ENCODE measurements around the gene ABHD15.

ABHD15 gene, protein sequence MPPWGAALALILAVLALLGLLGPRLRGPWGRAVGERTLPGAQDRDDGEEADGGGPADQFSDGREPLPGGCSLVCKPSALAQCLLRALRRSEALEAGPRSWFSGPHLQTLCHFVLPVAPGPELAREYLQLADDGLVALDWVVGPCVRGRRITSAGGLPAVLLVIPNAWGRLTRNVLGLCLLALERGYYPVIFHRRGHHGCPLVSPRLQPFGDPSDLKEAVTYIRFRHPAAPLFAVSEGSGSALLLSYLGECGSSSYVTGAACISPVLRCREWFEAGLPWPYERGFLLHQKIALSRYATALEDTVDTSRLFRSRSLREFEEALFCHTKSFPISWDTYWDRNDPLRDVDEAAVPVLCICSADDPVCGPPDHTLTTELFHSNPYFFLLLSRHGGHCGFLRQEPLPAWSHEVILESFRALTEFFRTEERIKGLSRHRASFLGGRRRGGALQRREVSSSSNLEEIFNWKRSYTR

GRCh38 chr17:29566473-29567303 lies at the start of gene ABHD15:
TSS of gene ABHD15 (minus strand) at chr17:29567037. CDS start at chr17:29566966, 71 bp downstream.
- DNase-seq = peak; percentile 61

- peak; percentile 89 for DNase-seq
Observed at GRCh38 chr17:29615492-29616299, 48.9 kb upstream of the ABHD15 start.

DNA sequence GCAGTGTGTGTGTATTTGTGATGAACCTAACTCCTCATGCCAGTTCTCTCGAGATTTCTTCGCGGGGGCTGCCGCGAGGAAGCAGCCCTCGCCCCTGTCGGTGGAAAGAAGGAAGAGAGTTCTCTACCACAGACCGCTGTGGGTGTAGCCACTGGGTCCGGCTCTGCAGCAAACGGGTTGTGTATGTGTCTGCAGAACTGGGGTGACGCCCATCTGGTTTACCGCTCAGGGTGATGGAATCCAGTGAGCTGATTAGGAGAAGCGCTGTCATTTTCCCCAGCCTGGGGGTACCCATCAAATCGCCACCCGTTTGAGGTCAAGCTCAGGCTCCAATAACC lies 48.2 kb upstream of the ABHD15 start:
- DNase-seq = peak; percentile 81

DNA sequence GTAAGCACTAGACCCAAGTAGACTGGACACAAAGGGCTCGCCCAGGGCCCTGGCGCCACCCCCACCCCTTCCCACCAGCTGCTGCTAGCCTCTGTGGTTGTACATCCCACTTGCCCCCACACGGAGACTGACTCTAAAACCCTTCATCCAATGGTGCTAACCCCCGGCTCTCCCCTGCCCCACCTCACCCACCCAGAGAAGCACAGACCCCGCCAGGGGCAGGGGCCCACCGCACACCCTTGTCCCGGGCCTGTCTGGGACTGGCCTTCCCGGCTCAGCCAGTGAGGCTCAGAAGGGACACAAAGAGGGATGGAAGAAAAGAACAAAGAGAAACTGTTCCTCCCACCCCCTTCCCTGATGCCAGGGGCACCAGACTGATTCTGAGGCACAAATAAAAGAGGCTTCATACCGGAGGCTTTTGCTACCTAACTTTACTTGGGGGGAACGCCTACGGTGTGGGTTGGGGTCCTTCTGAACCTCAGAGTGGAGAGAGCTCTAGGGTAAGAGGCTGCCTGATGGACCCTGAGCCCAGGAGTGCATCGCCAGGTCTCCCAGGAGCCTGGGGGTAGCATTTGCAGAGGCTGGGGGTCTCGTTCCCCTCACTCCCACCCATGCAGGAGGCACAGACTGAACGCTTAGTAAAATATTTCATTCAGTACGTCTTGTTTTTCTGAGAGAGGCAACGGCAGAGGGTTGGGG lies 47.7 kb upstream of the ABHD15 start:
- no peak for DNase-seq

GRCh38 chr17:29613856-29614255 lies 47.0 kb upstream of the ABHD15 start:
- no peak for DNase-seq

DNA sequence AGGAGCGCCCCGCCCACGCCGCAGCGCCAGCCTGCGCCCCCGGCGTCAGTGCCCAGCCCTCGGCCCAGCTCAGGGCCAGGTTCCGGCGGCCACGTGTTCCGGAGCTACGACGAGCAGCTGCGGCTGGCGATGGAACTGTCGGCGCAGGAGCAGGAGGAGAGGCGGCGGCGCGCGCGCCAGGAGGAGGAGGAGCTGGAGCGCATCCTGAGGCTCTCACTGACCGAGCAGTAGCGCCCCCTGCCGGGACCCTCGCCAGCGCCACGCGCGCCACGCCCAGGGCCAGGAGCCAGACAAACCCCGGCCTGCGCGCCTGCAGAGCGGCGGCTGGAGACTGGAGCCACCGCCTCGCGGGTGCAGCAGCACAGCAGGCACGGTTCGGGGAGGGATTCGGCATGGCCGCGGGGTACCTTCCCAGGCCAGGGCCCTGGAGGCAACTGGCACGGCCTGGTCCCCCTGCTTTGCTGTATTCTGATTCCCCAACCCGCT lies 46.6 kb upstream of the ABHD15 start:
- DNase-seq = peak; percentile 94

GRCh38 chr17:29612404-29613280 lies 45.8 kb upstream of the ABHD15 start:
- DNase-seq = no peak

- DNase-seq = no peak
Observed at GRCh38 chr17:29612094-29612403, 45.2 kb upstream of the ABHD15 start.

- DNase-seq = no peak
Observed at GRCh38 chr17:29611351-29612093, 44.7 kb upstream of the ABHD15 start.

GRCh38 chr17:29610395-29610794 lies 43.6 kb upstream of the ABHD15 start:
- DNase-seq = no peak

DNA sequence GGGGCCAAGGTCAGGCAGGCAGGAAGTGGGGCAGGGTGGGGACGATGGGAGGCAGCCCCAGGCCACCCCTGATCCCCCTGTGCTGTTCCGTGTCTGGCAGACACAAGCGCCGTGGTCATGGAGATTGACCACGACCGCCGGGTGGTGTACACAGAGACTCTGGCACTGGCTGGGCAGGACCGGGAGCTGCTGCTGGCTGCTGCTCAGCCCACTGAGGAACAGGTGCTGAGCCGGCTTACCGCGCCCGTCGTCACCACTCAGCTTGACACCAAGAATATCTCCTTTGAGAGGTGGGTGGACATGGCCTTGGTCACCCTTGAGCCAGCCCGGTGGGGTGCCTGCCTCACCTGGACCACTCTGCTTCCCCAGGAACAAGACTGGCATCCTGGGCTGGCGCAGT lies 42.1 kb upstream of the ABHD15 start:
- DNase-seq = no peak

DNA sequence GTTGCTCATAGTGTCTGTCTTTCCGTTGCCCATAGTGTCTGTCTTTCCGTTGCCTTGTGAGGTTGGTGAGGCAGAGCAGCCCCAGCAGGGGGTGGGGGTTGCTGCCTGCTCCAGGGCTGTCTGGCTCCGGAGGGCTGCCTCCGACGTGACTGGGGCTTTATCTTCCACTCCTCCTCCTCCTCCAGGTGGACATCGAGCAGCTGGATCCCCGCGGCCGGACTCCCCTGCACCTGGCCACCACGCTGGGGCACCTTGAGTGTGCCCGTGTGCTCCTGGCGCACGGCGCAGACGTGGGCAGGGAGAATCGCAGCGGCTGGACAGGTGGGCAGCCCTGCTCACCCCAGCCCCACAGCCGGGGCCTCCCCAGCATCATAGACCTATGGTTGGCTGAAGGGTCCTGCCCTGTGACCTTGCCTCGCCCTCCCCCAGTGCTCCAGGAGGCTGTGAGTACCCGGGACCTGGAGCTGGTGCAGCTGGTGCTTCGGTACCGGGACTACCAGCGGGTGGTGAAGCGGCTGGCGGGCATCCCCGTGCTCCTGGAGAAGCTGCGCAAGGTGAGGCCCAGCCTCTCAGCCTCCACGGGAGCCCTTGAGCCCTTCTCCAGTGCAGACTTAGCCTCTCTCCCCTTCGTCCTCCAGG lies 40.8 kb upstream of the ABHD15 start:
- DNase-seq = no peak

GRCh38 chr17:29603109-29603674 lies 36.4 kb upstream of the ABHD15 start:
- no peak for DNase-seq

- DNase-seq = no peak
Observed at GRCh38 chr17:29597361-29598172, 30.7 kb upstream of the ABHD15 start.

GRCh38 chr17:29596811-29597210 lies 30.0 kb upstream of the ABHD15 start:
- DNase-seq = no peak

DNA sequence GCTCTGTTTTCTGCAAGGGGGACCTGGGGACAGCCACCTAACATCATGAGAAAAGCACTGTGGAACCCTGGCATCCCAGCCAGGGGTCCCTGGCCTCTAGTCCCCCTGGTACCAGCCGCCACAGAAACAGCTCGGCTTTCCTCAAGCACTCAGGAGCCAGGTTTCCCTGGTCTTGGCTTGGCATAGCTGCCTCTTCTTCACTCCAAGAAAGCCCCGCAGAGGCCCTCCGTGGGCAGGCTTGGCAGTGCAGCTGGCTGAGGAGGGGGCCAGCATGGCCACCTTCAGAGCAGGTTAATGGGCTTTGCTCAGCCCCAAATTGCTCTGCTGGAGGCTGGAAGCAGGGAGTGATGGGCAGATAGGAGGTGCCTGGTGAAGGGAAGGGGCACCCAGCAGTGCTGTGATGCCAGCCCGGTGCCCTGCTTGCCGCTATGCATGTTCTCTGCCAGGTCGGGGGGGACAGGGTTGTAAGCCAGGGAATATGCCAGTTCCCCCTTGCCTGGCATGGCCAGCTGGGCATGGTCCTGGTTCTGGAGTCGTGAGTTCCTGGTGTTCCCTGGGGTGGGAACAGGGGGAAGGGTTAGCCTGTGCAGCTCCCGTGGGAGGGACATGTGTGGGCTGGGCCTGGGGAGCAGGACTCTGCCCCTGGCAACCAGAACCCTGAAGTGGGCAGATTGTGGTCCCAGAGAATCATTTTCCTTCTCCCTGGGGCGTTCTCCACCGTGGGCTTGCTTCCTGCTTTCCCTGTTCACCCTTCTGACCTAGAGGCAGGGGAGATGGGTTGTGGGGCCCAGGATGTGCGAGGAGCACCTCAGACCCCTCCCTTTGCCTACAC lies 29.3 kb upstream of the ABHD15 start:
- no peak for DNase-seq

DNA sequence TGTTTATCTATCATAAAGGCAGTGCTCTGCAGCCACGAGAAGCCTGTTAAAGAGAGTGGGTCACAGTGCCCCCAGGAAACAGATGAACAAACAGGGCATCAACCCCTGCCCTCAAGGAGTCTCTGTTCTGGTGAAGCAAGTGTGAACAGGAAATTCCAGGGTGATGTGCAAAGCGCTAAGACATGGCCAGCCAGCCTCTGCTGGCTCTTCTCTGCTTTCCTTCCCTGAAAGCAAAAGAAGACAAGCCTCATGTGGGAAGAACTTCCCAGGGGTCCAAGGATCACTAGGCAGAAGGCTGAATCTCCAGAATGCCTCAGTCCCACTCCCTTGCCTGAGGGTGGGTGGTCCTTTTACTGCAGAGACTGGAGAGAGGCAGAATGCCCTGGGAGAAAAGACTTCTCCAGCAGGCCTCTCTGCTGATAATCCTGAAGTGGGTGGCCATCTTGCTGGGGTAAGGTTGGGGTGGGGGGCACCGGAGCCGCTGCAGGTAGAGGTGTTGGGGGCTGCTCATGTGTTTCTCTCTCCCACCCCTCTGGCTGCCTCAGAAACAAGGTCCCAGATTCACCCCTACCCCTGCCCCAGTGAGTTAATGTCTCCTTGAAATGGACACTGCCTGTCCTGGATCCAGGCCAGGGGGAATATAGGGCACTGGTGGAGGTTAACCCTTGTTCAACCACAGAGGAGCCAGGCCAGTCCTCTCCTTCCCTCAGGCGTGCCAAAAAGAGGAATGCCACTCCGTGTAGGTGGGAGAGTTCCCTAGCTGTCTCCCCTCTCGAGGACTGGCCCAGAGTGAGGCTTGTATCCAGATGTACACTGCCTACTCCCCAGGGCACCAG lies 28.5 kb upstream of the ABHD15 start:
- DNase-seq = no peak

All from CD4-positive, alpha-beta T cell treated with Interleukin-12 subunit alpha and Interleukin-12 subunit beta, for 1 hour (primary cell).